ENCODE measurements around the gene DTX4. TPM values are rescaled to one million over a fixed set of nuclear protein-coding genes. Genes with fewer than 3 reads are reported as not detected.

Gene DTX4
- total RNA-seq, 1 donor from 2014 or later, result 79.2 TPM

- Mint-ChIP-seq H3K4me3 (peak overlapping the region; percentile 97), H3K27me3 (peaks cover 24% of the 10 kb centered on the region), H3K9me3 (no peaks in the 10 kb centered on the region), H3K27ac (peak overlapping the region; percentile 9), H3K36me3 (peaks cover 10% of the 10 kb centered on the region), H3K4me1 (ENCODE audit: unreplicated experiment) (peaks cover 20% of the 10 kb centered on the region)
- TF ChIP-seq, protein P1, sequence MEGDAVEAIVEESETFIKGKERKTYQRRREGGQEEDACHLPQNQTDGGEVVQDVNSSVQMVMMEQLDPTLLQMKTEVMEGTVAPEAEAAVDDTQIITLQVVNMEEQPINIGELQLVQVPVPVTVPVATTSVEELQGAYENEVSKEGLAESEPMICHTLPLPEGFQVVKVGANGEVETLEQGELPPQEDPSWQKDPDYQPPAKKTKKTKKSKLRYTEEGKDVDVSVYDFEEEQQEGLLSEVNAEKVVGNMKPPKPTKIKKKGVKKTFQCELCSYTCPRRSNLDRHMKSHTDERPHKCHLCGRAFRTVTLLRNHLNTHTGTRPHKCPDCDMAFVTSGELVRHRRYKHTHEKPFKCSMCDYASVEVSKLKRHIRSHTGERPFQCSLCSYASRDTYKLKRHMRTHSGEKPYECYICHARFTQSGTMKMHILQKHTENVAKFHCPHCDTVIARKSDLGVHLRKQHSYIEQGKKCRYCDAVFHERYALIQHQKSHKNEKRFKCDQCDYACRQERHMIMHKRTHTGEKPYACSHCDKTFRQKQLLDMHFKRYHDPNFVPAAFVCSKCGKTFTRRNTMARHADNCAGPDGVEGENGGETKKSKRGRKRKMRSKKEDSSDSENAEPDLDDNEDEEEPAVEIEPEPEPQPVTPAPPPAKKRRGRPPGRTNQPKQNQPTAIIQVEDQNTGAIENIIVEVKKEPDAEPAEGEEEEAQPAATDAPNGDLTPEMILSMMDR (conservative IDR thresholded peaks at IDR 0.05), result no peak
- DNase-seq (ENCODE audit: extremely low spot score, unreplicated experiment), result no peak
Measured at GRCh38 chr11:59145534-59145933, 26.4 kb upstream of the DTX4 start.

DNA sequence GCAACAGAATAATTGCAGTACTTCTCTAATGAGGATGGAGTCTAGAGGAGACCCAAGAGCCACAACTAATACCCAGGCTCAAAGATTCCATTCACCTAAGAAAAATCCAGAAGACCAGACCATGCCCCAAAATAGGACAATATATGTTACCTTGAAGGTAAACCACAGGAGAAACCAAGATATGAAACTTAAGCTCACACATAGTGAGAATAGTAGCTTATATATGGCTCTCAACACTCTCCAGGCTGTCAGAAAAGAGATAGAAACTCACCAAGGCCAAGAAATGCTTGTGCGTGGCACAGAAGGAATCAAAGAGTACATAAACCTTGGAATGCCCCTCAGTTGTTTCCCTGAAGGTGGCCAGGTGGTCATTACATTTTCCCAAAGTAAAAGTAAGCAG is 20.2 kb upstream of the DTX4 start:
- H3K27ac Mint-ChIP-seq, result no peak overlapping the region
- H3K36me3 Mint-ChIP-seq, result peaks cover 10% of the 10 kb centered on the region
- H3K4me1 Mint-ChIP-seq (ENCODE audit: unreplicated experiment), result no peaks in the 10 kb centered on the region
- no peak for DNase-seq (ENCODE audit: extremely low spot score, unreplicated experiment)
- peaks cover 1% of the 10 kb centered on the region for H3K27me3 Mint-ChIP-seq
- H3K4me3 Mint-ChIP-seq, result no peak overlapping the region
- TF ChIP-seq, protein P1 (conservative IDR thresholded peaks at IDR 0.05), result no peak
- no peaks in the 10 kb centered on the region for H3K9me3 Mint-ChIP-seq

DNA sequence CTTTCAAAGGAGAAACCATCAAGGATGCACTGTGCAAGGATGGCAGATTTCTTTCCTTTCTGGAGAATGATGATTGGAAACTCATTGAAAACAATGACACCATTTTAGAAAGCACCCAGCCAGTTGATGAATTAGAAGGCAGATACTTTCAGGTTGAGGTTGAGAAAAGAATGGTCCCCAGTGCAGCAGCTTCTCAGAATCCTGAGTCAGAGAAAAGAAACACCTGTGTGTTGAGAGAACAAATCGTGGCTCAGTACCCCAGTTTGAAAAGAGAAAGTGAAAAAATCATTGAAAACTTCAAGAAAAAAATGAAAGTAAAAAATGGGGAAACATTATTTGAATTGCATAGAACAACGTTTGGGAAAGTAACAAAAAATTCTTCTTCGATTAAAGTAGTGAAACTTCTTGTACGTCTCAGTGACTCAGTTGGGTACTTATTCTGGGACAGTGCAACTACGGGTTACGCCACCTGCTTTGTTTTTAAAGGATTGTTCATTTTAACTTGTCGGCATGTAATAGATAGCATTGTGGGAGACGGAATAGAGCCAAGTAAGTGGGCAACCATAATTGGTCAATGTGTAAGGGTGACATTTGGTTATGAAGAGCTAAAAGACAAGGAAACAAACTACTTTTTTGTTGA is 19.5 kb upstream of the DTX4 start:
- peaks cover 3% of the 10 kb centered on the region for H3K27me3 Mint-ChIP-seq
- no peak overlapping the region for H3K27ac Mint-ChIP-seq
- H3K4me1 Mint-ChIP-seq (ENCODE audit: unreplicated experiment), result no peaks in the 10 kb centered on the region
- peaks cover 10% of the 10 kb centered on the region for H3K36me3 Mint-ChIP-seq
- DNase-seq (ENCODE audit: extremely low spot score, unreplicated experiment), result no peak
- TF ChIP-seq, protein P1 (conservative IDR thresholded peaks at IDR 0.05), result no peak
- H3K9me3 Mint-ChIP-seq, result no peaks in the 10 kb centered on the region
- no peak overlapping the region for H3K4me3 Mint-ChIP-seq

- Mint-ChIP-seq H3K27me3 (peaks cover 3% of the 10 kb centered on the region), H3K4me1 (ENCODE audit: unreplicated experiment) (no peaks in the 10 kb centered on the region), H3K36me3 (no peaks in the 10 kb centered on the region), H3K9me3 (no peaks in the 10 kb centered on the region), H3K4me3 (no peak overlapping the region), H3K27ac (no peak overlapping the region)
- no peak for DNase-seq (ENCODE audit: extremely low spot score, unreplicated experiment)
- TF ChIP-seq, protein P1 (conservative IDR thresholded peaks at IDR 0.05), result no peak
Measured at GRCh38 chr11:59154610-59155009, 17.3 kb upstream of the DTX4 start.

- Mint-ChIP-seq H3K9me3 (no peaks in the 10 kb centered on the region), H3K4me3 (no peak overlapping the region), H3K4me1 (ENCODE audit: unreplicated experiment) (no peaks in the 10 kb centered on the region), H3K27ac (no peak overlapping the region), H3K36me3 (no peaks in the 10 kb centered on the region), H3K27me3 (peaks cover 17% of the 10 kb centered on the region)
- DNase-seq (ENCODE audit: extremely low spot score, unreplicated experiment), result no peak
- TF ChIP-seq, protein P1 (conservative IDR thresholded peaks at IDR 0.05), result no peak
Measured at GRCh38 chr11:59157433-59157832, 14.5 kb upstream of the DTX4 start.

All from type B pancreatic cell (in vitro differentiated cells).